HG03378 (cell line): Measurements from ENCODE around the gene MAGEA4.
"Not testable (repeated sequence)": the region's sequence is repeated elsewhere in the genome, so short reads cannot be mapped to it uniquely, and the experiment has no call there.

ENCODE experiments used
- ATAC-seq: cut with Tn5 transposase; IDR thresholded peaks from one replicate; pipeline ENCODE4 v1.9.1; 2021; ENCODE audit warnings: mild to moderate bottlenecking, moderate library complexity; ENCODE audit not compliant: unreplicated experiment

The MAGEA4 gene, protein sequence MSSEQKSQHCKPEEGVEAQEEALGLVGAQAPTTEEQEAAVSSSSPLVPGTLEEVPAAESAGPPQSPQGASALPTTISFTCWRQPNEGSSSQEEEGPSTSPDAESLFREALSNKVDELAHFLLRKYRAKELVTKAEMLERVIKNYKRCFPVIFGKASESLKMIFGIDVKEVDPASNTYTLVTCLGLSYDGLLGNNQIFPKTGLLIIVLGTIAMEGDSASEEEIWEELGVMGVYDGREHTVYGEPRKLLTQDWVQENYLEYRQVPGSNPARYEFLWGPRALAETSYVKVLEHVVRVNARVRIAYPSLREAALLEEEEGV

DNA sequence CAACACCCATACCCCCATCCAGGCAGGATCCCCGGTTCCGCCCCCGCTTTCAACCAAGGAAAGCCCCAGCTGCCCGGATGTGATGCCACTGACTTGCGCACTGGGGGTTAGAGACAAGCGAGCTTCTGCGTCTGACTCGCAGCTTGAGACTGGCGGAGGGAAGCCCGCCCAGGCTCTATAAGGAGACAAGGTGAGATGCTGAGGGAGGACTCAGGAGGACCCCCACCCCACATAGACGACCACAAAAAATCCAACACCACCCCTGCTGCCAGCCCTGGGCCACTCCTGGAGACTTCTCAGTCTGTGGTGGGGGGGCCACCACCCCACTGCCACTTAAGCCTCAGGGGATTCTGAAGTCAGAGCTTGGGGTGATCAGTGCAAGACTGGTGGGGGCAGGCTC lies at the start of gene MAGEA4:
MAGEA4 (plus strand) TSS at position 110 of the 400 bp plus-strand sequence. CDS start 10,776 bp downstream, outside the sequence.
- ATAC-seq: no peak

- ATAC-seq: no peak
These were observed 42.1 kb upstream of the MAGEA4 start for GRCh38 chrX:151870602-151871001.

DNA sequence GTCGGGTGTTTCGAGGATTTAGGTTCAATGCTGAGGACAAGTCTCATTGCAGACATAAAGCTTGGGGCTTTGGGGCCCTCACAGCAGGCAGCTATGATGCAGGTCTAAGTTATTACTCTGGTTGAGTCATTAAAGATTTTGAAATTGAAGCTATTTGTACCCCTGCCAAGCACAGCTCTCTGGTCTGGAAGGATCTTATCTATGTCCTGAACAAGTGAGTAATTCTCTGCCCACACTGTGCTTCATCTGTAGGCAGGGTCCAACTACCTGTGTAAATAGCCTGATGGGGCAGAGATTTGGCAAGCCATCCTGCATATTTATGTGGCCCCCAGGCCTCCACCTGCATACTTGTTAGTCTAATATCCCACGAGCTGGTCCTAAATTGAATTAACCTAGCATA lies 41.4 kb upstream of the MAGEA4 start:
- ATAC-seq: no peak

- ATAC-seq: no peak
These were observed 39.6 kb upstream of the MAGEA4 start for GRCh38 chrX:151873096-151873495.

DNA sequence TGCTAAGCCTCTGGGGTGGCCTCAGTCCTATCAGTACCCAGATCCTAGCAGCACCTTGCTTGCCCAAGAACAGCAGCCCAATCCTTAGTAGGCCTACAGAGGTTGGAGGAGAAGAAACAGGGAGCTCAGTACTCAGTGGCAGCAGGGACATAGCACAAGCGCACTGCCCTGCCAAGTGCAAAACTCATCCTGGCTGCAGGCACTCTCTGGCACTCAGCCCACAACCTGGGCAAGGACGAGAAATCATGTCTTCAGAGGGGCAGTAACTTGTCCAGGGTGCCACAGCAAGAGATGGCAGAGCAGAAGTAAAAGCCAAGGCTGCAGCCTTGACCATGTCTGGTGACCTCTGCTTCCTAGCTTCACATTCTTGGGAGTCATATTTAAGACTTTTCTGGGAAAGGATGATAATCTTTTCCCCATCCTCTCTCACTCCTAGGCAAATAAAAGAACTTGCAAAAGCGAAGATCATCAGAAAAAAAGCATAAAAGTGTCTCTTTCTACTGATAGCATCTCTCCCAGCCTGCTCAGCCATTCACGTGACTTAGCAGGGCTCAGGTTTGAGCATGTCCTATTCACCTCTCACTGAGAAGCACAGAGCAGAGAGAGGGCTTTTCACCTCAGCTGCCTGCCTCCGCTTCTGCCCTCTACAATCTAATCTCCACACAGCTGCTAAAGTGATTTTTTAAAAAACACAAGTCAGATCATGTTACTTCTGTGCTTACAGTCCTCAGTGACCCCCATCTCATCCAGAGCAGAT lies 37.2 kb upstream of the MAGEA4 start:
- ATAC-seq: no peak

DNA sequence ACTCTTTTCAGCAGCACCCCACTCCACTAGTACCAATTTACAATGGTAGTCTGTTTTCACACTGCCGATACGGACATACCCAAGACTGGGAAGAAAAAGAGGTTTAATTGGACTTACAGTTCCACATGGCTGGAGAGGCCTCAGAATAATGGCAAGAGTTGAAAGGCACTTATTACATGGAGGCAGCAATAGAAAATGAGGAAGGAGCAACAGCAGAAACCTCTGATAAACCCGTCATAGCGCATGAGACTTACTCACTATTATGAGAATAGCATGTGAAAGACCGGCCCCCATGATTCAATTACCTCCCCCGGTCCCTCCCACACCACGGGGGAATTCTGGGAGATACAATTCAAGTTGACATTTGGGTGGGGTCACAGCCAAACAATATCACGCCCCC lies 34.1 kb upstream of the MAGEA4 start:
- ATAC-seq: no peak

GRCh38 chrX:151879856-151880255 lies 32.8 kb upstream of the MAGEA4 start:
- no peak for ATAC-seq

GRCh38 chrX:151880895-151881294 lies 31.8 kb upstream of the MAGEA4 start:
- no peak for ATAC-seq

DNA sequence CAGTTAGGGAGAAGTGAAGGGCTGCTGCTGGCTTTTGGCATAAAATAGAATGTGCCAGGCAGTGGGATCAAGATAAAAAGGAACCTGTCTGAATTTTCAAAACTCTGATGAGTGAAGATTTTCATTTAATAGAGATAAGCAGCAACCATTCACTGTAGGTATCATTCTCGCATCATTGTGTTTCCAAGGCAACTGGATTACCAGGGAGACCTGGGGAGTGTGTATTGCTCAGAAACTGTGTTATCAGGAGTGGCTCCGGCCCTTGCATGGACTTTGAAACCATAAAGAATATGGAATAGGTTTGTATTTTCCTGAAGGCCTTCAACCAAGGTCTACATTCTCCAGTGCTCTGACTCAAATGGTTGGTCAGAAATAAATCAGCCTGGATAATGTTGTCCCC lies 23.3 kb upstream of the MAGEA4 start:
- no peak for ATAC-seq

DNA sequence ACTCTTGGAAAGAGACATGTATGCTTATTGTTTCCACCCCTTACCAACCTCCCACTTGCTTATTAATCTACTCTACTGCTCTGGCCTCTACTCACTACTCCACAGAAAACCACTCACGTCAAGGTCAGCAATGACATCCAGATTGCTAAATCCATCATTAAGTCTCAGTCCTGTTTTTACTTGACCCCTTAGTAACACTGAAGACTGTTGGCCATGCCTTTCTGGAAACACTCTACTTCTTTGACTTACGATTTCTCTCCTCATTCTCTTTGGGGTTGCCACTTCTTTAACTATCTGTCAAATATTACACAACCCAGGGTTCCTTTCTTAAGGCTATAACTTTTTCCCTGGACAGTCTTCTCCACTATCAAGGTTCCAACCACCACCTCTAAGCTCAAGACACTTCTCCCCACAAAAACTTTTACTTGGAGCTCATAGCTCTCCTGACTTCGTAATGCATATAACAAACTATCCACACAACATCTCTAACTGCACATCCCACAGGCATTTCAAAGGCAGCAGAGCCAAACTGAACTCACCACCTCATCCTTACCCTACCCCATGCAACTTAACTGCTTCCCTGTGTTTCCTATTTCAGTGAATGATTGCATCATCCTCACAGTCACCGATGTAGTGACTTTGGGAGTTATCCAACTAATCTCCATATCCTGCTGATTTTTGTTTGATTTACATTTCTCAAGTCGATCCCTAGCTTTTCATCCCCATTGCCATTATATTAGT lies 15.8 kb upstream of the MAGEA4 start:
- no peak for ATAC-seq

DNA sequence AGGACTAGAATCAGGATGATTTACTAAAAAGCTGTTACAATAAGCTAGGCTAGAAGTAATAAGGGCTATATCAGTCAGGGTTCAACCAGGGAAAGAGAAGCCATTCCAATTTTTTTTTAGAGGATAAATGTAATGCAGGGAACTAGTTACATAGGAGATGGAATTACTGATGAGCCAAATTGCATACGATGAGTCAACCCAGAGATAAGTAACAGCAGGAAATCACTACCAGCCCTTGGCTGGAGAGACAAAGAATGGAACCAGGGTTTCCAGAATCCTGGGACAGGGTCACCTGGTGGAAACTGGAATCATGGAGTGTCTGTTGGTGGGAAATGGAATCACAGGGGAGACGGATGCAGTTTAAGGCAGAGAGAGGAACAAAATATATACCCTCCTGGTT lies 13.1 kb upstream of the MAGEA4 start:
- no peak for ATAC-seq

DNA sequence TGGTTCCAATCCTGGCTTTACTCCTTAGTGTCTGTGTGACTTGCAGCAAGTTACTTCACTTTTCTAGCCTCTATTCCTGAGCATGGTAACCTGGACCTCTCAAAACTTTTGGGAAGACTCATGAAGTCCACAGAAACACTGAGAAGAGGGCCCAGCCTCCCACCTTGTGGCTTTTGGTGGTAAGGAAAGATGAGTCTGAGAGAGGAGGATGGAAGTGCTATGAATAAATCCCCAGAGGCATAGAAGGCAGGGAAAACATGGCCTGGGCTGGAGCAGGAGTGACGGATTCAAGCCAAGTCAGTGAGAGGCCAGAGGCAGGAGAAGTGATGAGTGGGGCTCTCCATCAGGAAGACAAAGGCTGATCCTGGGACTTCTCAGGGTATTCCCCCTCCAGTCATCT lies 10.9 kb upstream of the MAGEA4 start:
- no peak for ATAC-seq

GRCh38 chrX:151902813-151903591 lies 9.7 kb upstream of the MAGEA4 start:
- ATAC-seq: no peak

GRCh38 chrX:151904989-151905388 lies 7.7 kb upstream of the MAGEA4 start:
- no peak for ATAC-seq

DNA sequence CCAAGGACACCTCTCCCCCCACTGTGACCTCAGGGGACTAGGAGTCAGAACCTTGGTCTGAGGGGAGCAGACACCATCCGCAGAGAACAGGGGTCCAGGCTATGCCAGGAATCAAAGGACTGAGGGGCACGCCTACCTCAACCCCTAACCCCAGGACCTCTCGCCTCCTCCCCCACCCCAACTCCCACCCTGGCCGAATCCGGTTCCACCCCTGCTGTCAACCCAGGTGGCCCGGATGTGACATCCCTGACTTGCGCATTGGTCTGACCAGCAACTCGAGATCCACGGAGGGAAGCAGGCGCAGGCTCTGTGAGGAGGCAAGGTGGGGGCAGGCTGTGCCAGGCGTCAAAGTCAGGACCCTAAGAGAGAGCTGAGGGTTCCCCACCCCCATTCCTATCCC lies 468 bp upstream of the MAGEA4 start:
- ATAC-seq: no peak

DNA sequence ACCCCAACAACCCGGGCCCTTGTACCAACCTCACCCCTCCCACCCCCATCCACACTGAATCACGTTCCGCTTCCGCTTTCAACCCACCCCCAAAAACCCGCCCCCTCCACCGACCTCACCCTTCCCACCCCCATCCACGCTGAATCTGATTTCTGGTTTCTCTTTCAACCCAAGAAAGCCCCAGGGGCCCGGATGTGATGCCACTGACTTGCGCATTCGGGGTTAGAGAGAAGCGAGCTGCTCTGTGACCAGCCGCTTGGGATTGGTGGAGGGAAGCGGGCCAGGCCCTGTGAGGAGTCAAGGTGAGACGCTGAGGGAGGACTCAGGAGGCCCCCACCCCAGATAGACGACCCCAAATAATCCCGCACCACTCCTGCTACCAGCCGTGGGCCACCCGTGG lies 6.0 kb downstream of the MAGEA4 start:
- not testable (repeated sequence) for ATAC-seq

DNA sequence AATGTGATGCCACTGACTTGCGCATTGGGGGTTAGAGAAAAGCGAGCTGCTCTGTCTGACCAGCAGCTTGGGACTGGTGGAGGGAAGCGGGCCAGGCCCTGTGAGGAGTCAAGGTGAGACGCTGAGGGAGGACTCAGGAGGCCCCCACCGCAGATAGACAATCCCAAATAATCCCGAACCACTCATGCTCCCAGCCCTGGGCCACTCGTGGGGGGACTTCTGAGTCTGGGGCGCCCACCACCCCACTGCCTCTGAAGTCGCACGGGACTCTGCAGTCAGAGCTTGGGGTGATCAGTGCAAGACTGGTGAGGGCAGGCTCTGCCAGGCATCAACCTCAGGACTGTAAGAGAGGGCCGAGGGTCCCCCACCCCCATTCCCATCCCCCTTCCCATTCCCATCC lies 6.9 kb downstream of the MAGEA4 start:
- no peak for ATAC-seq

GRCh38 chrX:151920101-151920500 lies 7.4 kb downstream of the MAGEA4 start:
- ATAC-seq: no peak

DNA sequence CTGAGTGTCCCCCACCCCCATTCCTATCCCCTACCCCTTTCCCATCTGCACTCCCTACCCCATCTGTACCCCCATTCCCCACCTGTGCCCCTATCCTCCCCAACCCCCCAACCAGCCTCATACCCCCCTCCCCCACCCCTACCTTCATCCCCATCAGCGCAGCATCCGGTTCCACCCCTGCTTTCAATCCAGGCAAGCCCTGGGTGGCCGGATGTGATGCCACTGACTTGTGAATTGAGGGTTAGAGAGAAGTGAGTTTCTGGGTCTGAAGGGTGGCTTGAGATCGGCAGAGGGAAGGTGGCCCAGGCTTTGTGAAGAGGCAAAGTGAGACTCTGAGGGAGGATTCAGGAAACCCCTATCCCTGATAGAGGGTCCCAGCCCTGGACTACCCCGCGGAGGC lies 7.8 kb downstream of the MAGEA4 start:
- ATAC-seq: no peak

DNA sequence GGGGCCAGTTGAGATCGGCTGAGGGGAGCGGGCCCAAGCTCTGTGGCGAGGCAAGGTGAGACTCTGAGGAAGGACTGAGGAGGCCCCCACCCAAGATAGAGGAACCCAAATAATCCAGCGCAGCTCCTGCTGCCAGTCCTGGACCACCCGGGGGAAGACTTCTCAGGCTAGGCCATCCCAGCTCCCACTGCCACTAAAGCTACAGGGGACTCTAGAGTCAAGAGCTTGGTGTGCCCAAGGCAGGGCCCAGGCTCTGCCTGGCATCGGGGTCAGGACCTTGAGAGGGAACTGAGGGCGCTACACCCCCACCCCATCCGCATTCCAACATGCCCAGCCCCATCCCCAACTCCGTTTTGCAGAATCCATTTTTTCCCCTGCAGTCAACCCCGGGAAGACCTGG lies 8.6 kb downstream of the MAGEA4 start:
- no peak for ATAC-seq

DNA sequence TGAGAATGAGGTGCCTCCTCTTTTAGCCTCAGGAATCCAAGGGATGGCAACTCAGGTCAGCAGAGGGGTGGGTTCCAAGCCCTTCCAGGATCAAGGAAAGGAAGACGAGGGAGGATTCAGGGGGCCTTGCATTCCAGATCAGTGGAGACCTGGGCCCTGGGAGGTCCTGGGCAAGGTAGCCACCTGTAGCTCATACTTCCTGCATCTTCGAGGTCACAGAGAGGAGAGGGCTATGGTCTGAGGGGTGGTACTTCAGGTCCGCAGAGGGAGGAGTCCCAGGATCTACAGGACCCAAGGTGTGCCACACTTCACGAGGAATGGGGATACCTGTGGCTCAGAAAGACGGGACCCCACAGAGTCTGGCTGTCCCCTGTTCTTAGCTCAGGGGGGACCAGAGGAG lies 9.2 kb downstream of the MAGEA4 start:
- no peak for ATAC-seq
